Measurements from ENCODE around the gene NPPC. TPM values are rescaled to one million over a fixed set of nuclear protein-coding genes. Genes with fewer than 3 reads are reported as not detected.
"Not testable (repeated sequence)": the region's sequence is repeated elsewhere in the genome, so short reads cannot be mapped to it uniquely, and the experiment has no call there.

Gene NPPC
- total RNA-seq, 4 donors from 2014 or later, result 0.68 to 90.4 TPM; not detected in 2

- Histone ChIP-seq H3K27ac (no peak overlapping the region), H3K4me1 (peaks cover 0 to 10% (median 0%) of the 10 kb centered on the region in 4 donors), H3K36me3 (no peaks in the 10 kb centered on the region), H3K27me3 (peaks cover 38% of the 10 kb centered on the region), H3K4me3 (no peak overlapping the region), H3K9me3 (no peaks in the 10 kb centered on the region)
- WGBS, 2 donors (ENCODE audit: low coverage in 1 of 2), result 79 to 80% methylated on average over 3 of the region's 3 CpGs
- intact Hi-C loops (cut with DNase I; ENCODE audit: low total_unique reads), result no loop called here
- no peak for DNase-seq
- no peak for TF ChIP-seq CTCF (IDR thresholded peaks at IDR 0.05)
- TF ChIP-seq EP300 (IDR thresholded peaks at IDR 0.05; ENCODE audit: low read depth), result no peak
- no peak for TF ChIP-seq POLR2AphosphoS5 (IDR thresholded peaks at IDR 0.05)
- no peak for TF ChIP-seq POLR2A (IDR thresholded peaks at IDR 0.05)
- in situ Hi-C loops (cut with MboI; ENCODE audit: low pct_ligation_motif_present in 1 of 4, low pct_unique_long_range_greater_than_20kb in 1 of 4, low sequenced_read_pairs in 3 of 4), result no loop called here
These were observed 40.0 kb downstream of the NPPC start for GRCh38 chr2:231886071-231886681.

GRCh38 chr2:231884438-231885140 is 41.6 kb downstream of the NPPC start:
- Histone ChIP-seq H3K27me3 (peaks cover 38% of the 10 kb centered on the region), H3K27ac (no peak overlapping the region), H3K4me1 (peaks cover 0 to 10% (median 1%) of the 10 kb centered on the region in 4 donors), H3K36me3 (no peaks in the 10 kb centered on the region), H3K9me3 (no peaks in the 10 kb centered on the region), H3K4me3 (no peak overlapping the region)
- intact Hi-C loops (cut with DNase I; ENCODE audit: low total_unique reads), result no loop called here
- no peak for TF ChIP-seq EP300 (IDR thresholded peaks at IDR 0.05; ENCODE audit: low read depth)
- TF ChIP-seq POLR2A (IDR thresholded peaks at IDR 0.05), result no peak
- no peak for TF ChIP-seq POLR2AphosphoS5 (IDR thresholded peaks at IDR 0.05)
- no peak for TF ChIP-seq CTCF (IDR thresholded peaks at IDR 0.05)
- in situ Hi-C loops (cut with MboI; ENCODE audit: low pct_ligation_motif_present in 1 of 4, low pct_unique_long_range_greater_than_20kb in 1 of 4, low sequenced_read_pairs in 3 of 4), result no loop called here
- DNase-seq, result no peak
- 73 to 86% methylated on average over 1 to 8 of the region's 8 CpGs for WGBS, 2 donors (ENCODE audit: low coverage in 1 of 2)

DNA sequence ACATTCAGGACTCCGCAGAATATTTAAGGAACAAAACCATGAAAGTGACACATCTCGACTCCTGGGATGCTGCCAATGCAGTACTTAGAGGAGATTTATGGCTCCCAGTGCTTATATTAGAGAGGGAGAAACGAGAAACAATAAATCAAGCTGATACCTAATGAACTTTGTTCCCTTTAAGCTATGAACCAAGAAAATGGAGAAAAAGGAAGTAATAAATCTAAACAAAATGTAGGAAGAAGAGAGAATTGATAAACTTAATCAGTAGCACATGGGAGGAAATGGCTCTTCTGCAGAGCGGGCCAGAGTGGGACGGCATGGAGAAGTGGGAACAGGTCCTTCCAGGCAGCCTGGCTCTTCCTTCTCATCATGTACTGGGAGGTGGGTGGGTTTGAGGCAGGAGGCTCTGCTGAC is 42.7 kb downstream of the NPPC start:
- in situ Hi-C loops (cut with MboI; ENCODE audit: low pct_ligation_motif_present in 1 of 4, low pct_unique_long_range_greater_than_20kb in 1 of 4, low sequenced_read_pairs in 3 of 4) (no loop called here), intact Hi-C loops (cut with DNase I; ENCODE audit: low total_unique reads) (no loop called here)
- H3K9me3 ChIP-seq, result no peaks in the 10 kb centered on the region
- H3K27me3 ChIP-seq, result peaks cover 38% of the 10 kb centered on the region
- 3 to 15% methylated on average over 3 to 5 of the region's 5 CpGs for WGBS, 2 donors (ENCODE audit: low coverage in 1 of 2)
- no peak for DNase-seq
- TF ChIP-seq EP300 (IDR thresholded peaks at IDR 0.05; ENCODE audit: low read depth) (no peak), POLR2AphosphoS5 (IDR thresholded peaks at IDR 0.05) (no peak), POLR2A (IDR thresholded peaks at IDR 0.05) (no peak), CTCF (IDR thresholded peaks at IDR 0.05) (no peak)
- H3K4me3 ChIP-seq, result no peak overlapping the region
- H3K27ac ChIP-seq, result no peak overlapping the region
- peaks cover 0 to 10% (median 1%) of the 10 kb centered on the region in 4 donors for H3K4me1 ChIP-seq
- no peaks in the 10 kb centered on the region for H3K36me3 ChIP-seq

DNA sequence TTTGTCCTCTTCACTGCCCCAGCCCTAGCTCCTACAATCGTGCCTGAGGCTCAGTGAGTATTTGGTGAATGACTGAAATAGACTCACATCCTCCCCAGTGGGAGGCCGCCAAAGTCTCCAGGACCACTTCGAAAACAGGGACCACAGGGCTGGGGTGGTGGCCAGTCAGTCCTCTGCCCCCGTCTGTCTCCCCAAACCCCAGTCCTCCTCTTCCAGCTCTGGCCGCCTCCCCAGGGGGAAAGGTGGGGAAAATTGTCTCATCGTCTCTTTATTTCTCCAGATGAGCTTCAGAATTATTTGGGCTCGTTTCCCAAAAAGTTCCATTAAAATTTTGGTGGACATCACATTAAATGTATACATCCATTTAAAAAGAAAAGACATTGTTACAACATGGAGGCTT is 43.5 kb downstream of the NPPC start:
- no peak overlapping the region for H3K4me3 ChIP-seq
- H3K9me3 ChIP-seq, result no peaks in the 10 kb centered on the region
- peaks cover 0 to 10% (median 1%) of the 10 kb centered on the region in 4 donors for H3K4me1 ChIP-seq
- intact Hi-C loops (cut with DNase I; ENCODE audit: low total_unique reads), result no loop called here
- no peak for DNase-seq
- in situ Hi-C loops (cut with MboI; ENCODE audit: low pct_ligation_motif_present in 1 of 4, low pct_unique_long_range_greater_than_20kb in 1 of 4, low sequenced_read_pairs in 3 of 4), result no loop called here
- peaks cover 38% of the 10 kb centered on the region for H3K27me3 ChIP-seq
- TF ChIP-seq POLR2A (IDR thresholded peaks at IDR 0.05), result no peak
- no peak for TF ChIP-seq CTCF (IDR thresholded peaks at IDR 0.05)
- no peak for TF ChIP-seq EP300 (IDR thresholded peaks at IDR 0.05; ENCODE audit: low read depth)
- TF ChIP-seq POLR2AphosphoS5 (IDR thresholded peaks at IDR 0.05), result no peak
- H3K27ac ChIP-seq, result no peak overlapping the region
- 82 to 86% methylated on average over 4 to 7 of the region's 7 CpGs for WGBS, 2 donors (ENCODE audit: low coverage in 1 of 2)
- H3K36me3 ChIP-seq, result no peaks in the 10 kb centered on the region

- intact Hi-C loops (cut with DNase I; ENCODE audit: low total_unique reads); H3K9me3 ChIP-seq; H3K27ac ChIP-seq; H3K36me3 ChIP-seq; H3K4me3 ChIP-seq; in situ Hi-C loops (cut with MboI; ENCODE audit: low pct_ligation_motif_present in 1 of 4, low pct_unique_long_range_greater_than_20kb in 1 of 4, low sequenced_read_pairs in 3 of 4): not testable (repeated sequence)
- DNase-seq, result peak; percentile 44
- Histone ChIP-seq H3K4me1 (peaks cover 0 to 12% (median 1%) of the 10 kb centered on the region in 4 donors), H3K27me3 (peaks cover 26% of the 10 kb centered on the region)
- WGBS, 2 donors (ENCODE audit: low coverage in 1 of 2), result 37 to 72% methylated on average over 2 to 4 of the region's 4 CpGs
These were observed 45.8 kb downstream of the NPPC start for GRCh38 chr2:231880371-231880770.

Measured in transverse colon (tissue), 4 donors.